Lower lobe of right lung (tissue), 2 donors: ENCODE data around the gene DPH6. TPM values are rescaled to one million over a fixed set of nuclear protein-coding genes. Genes with fewer than 3 reads are reported as not detected.

Experiments
- ATAC-seq, 2 donors: fragments of 200-7000 bp; cut with Tn5 transposase; one replicate each; pipeline ENCODE4 v1.9.1; 2020 to 2022; ENCODE audit warnings: mild to moderate bottlenecking in 2 of 2, moderate library complexity in 2 of 2
- DNase-seq: peaks from one replicate; pipeline ENCODE4 v3.0.0-alpha.2; 2020
- H3K27ac ChIP-seq: fragments of 200-600 bp; one replicate; pipeline ENCODE4 v1.8.0; 2022
- H3K27me3 ChIP-seq: fragments of 200-600 bp; one replicate; pipeline ENCODE4 v1.8.0; 2022; ENCODE audit warnings: low read depth
- H3K36me3 ChIP-seq: fragments of 200-600 bp; one replicate; pipeline ENCODE4 v1.8.0; 2022; ENCODE audit warnings: mild to moderate bottlenecking
- H3K4me1 ChIP-seq: fragments of 200-600 bp; one replicate; pipeline ENCODE4 v1.8.0; 2022
- H3K4me3 ChIP-seq: fragments of 200-600 bp; one replicate; pipeline ENCODE4 v1.8.0; 2022; ENCODE audit warnings: mild to moderate bottlenecking
- H3K9me3 ChIP-seq: fragments of 200-600 bp; one replicate; pipeline ENCODE4 v1.8.0; 2022
- CTCF ChIP-seq: fragments of 200-600 bp; IDR thresholded peaks from one replicate; pipeline ENCODE4 v1.8.0; 2022; ENCODE audit warnings: antibody characterized with exemption, mild to moderate bottlenecking
- intact Hi-C: fragments of 100-400 bp; cut with DNase I; formaldehyde crosslinking; loops from one replicate; pipeline ENCODE4 v1.11.0; 2022
- microRNA-seq: library from miRNA; unstranded; fragments of <30 nt; microRNA quantifications from one replicate; pipeline ENCODE4 v1.2.0, GENCODE V29; 2020; ENCODE audit warnings: borderline number of aligned reads
- total RNA-seq: library from RNA; stranded (reverse); fragmentation: NEBNext Ultra II Directional; extraction: Animal tissue kit (Norgen Biotek cat#: 25700); gene quantifications from one replicate; pipeline ENCODE4 v1.2.1, GENCODE V29; 2021
- donor health status: DM: no; HTN: yes; CAD: no; lungs with severe emphysema.

DPH6 gene
- total RNA-seq, 1 donor from 2014 or later = 9.2 TPM

GRCh38 chr15:35321926-35322325 lies 224.0 kb downstream of the DPH6 start:
- H3K36me3 ChIP-seq = no peaks in the 10 kb centered on the region
- DNase-seq = no peak
- no peak for ATAC-seq

GRCh38 chr15:35320911-35321310 lies 225.1 kb downstream of the DPH6 start:
- DNase-seq = no peak
- no peak for ATAC-seq
- Histone ChIP-seq H3K4me1 (no peaks in the 10 kb centered on the region), H3K36me3 (no peaks in the 10 kb centered on the region), H3K9me3 (no peaks in the 10 kb centered on the region), H3K4me3 (no peak overlapping the region), H3K27me3 (no peaks in the 10 kb centered on the region), H3K27ac (no peak overlapping the region)
- TF ChIP-seq CTCF = no peak
- intact Hi-C loops = no loop called here

More at GRCh38 chr15:35321926-35322325, 224.0 kb downstream of the DPH6 start:
- Histone ChIP-seq H3K4me1 (no peaks in the 10 kb centered on the region), H3K4me3 (no peak overlapping the region), H3K27ac (no peak overlapping the region), H3K27me3 (no peaks in the 10 kb centered on the region), H3K9me3 (no peaks in the 10 kb centered on the region)
- intact Hi-C loops = no loop called here
- TF ChIP-seq CTCF = no peak

Small RNA genes within 50 kb of the gene (microRNA-seq; reads per million reads assigned to microRNA genes)
- not detected for gene MIR3942
